Fibroblast of lung (primary cell): ENCODE data around the gene CARD8.

ENCODE experiments used
- EZH2 ChIP-seq: IDR thresholded peaks from 2 replicates; pipeline ENCODE4 v1.5.1; 2012; ENCODE audit warnings: low read length, control low read depth, mild to moderate bottlenecking; ENCODE audit errors: missing control alignments
- TF ChIP-seq, protein P1 (sequence below), 2 donors: IDR thresholded peaks in 1 of 2; conservative IDR thresholded peaks in 1 of 2; 1 replicate in 1 of 2; 2 replicates in 1 of 2; pipeline ENCODE4 v1.5.1; 2011 to 2012; ENCODE audit warnings: low read length in 2 of 2, control low read depth in 1 of 2, inconsistent platforms in 1 of 2, low read depth in 1 of 2, mild to moderate bottlenecking in 1 of 2

DNA sequence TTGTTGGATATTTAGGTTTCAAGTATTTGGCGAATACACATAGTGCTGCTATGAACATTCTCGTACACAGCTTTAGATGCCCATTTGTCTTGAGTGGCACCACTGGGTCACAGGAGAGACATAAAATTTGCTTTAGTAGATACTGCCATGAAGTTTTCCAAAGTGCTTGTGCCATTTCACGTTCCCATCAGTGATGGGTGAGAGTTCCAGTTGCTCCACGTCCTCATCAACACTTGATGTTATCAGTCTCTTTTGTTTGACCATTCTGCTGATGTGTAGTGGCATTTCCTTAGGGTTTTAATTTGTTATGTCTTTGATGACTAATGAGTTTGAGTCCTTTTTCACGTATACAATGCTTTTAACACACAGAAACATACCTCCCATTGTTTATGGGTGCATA is 74.2 kb downstream of the CARD8 start:
- TF ChIP-seq, protein P1, sequence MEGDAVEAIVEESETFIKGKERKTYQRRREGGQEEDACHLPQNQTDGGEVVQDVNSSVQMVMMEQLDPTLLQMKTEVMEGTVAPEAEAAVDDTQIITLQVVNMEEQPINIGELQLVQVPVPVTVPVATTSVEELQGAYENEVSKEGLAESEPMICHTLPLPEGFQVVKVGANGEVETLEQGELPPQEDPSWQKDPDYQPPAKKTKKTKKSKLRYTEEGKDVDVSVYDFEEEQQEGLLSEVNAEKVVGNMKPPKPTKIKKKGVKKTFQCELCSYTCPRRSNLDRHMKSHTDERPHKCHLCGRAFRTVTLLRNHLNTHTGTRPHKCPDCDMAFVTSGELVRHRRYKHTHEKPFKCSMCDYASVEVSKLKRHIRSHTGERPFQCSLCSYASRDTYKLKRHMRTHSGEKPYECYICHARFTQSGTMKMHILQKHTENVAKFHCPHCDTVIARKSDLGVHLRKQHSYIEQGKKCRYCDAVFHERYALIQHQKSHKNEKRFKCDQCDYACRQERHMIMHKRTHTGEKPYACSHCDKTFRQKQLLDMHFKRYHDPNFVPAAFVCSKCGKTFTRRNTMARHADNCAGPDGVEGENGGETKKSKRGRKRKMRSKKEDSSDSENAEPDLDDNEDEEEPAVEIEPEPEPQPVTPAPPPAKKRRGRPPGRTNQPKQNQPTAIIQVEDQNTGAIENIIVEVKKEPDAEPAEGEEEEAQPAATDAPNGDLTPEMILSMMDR (conservative IDR thresholded peaks at IDR 0.05 in 1 of 2, IDR thresholded peaks at IDR 0.05 in 1 of 2; ENCODE audit: low read depth in 1 of 2, low read length in 2 of 2): no peak
- TF ChIP-seq EZH2: no peak
